SK-N-DZ (cell line): Measurements from ENCODE around the gene INCA1.

ENCODE experiments used
- DNase-seq: peaks from one replicate; pipeline ENCODE4 v3.0.0-alpha.2; 2015; ENCODE audit warnings: low spot score

Gene INCA1

DNA sequence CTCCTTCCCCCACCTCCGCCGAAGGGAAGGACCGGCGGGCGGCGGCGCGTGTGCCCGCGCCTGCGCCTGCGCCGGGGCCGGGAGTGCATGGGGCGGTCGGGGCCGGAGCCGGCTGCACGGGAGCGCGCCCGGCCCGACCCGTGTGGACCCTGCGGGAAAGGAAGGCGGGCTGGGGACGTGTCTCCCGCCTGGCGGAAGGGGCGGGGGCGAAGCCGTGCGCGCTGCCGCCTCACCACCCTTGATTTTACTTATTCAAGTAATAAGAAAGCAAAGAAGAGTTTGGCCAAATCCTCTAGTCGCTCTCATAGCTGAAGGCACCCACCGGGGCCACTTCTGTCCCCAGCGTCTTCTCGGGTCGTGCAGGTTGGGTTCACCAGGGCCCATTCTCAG lies 48.4 kb downstream of the INCA1 start:
- peak; percentile 89 for DNase-seq

- peak; percentile 93 for DNase-seq
Measured at GRCh38 chr17:4948166-4948930, 49.0 kb downstream of the INCA1 start, which contains the start of gene PFN1. Gene PFN1 (minus strand): TSS chr17:4948530. CDS start chr17:4948394, 136 bp downstream.

DNA sequence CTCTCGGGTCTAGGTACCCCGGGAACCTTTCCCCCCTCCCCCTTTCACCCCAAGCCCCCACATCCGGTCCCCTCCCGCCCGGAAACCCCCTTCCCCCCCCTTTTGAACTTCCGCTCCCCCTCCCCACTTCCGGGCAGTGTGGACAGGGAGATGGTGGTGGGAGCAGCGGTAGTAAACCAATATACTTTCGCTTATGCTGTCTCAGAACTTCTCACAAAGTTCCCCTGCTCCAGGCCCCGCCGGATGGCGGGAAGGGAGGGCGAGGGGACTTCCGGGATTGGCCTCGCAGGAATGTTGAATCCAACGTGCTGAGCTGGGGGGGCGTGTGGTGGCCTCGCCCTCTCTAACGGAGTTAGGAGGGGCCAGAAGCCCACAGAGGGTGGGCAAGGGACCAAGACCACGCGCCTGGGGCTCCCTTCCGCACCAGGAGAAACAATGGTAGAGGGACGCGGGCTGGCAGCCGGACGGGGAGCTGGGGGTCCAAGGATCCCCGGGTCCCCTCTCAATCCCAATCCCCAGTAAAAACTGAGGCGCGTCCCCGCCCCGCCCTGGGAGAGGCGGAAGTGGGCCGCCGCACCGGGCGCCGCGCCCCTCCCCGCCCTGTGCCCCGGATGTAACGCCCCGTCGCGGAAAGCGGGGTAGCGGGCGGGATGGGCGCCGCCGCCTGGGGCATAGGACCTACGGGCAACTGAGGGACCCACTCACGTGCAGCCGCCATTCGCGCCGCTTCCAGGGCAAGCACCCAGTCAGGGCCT lies 49.7 kb downstream of the INCA1 start:
- peak; percentile 64 for DNase-seq

GRCh38 chr17:4947010-4947410 lies 50.3 kb downstream of the INCA1 start:
- DNase-seq = no peak

DNA sequence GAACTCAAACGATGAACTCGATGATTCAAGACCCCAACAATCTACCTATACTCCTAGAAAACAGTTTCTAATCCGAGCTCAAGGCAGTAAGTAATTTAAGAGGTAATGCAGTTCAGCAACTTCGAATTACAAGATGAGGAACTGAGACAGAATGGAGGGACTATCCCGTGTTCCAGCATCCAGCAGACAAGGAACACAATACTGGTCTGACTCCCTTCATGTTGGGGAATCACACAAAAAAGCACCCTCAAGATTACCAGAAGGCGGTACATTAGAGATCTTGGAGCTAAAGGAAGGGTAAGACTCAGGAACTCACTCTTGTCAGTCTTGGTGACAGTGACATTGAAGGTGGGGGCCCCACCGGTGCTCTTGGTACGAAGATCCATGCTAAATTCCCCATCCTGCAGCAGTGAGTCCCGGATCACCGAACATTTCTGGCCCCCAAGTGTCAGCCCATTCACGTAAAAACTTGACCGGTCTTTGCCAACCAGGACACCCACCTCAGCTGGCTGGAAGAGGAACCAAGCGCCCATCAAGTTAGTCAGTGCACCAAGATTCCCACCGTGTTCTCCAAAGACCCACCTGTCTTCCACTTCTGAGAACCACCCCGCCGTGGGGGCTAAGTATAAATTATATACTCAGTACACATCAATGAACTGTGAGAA lies 50.9 kb downstream of the INCA1 start:
- no peak for DNase-seq

GRCh38 chr17:4945944-4946280 lies 51.4 kb downstream of the INCA1 start:
- no peak for DNase-seq

GRCh38 chr17:4945176-4945943 lies 52.0 kb downstream of the INCA1 start:
- no peak for DNase-seq

DNA sequence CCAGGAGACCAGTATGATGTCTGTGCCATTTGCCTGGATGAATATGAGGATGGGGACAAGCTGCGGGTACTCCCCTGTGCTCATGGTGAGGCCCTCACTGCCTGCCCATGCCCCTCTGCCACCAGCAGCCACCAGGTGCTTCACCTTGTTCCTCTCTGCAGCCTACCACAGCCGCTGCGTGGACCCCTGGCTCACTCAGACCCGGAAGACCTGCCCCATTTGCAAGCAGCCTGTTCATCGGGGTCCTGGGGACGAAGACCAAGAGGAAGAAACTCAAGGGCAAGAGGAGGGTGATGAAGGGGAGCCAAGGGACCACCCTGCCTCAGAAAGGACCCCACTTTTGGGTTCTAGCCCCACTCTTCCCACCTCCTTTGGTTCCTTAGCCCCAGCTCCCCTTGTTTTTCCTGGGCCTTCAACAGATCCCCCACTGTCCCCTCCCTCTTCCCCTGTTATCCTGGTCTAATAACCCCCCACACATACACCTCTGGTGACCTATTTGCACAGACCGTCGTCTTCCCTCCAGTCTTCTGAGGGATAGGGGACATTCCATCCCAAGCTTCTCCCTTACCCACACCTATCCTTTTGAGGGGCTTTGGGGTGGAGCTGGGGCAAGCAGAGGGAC lies 52.7 kb downstream of the INCA1 start:
- no peak for DNase-seq

DNA sequence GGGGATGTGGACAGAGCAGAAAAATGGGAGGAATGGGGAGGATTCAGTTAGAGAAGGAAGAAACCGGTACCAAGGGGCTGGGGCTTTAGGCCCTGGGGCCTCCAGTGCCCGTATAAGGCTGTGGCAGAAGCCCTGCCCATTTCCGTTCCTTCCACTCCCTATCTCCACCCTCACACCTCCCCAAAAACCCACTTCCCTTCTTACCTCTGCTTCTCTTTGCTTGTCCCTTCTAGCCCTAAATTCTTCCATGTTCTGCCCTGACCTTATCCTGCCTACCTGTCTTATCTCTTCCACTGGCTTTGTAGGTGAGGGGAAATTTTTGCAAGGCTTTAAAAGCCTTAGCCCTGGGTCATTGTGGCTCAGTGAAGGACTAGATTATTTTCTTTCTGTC lies 53.2 kb downstream of the INCA1 start:
- DNase-seq = no peak

- DNase-seq = no peak
Measured at GRCh38 chr17:4942760-4943508, 54.4 kb downstream of the INCA1 start.

DNA sequence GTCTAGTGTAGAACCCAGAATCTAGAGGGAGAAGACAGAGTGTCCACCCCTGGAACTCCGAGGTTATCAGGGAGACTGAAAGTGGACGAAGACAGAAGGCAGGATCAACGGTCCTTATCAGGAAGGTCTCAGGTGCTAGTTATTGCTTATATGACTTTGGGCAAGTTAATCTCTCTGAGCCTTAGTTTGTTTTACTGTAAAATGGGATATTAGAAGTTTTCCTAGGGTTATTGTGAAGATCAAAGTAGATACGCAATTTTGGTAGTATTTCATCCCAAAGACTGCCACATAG lies 56.1 kb downstream of the INCA1 start:
- no peak for DNase-seq

GRCh38 chr17:4940555-4941318 lies 56.6 kb downstream of the INCA1 start:
- DNase-seq = no peak

DNA sequence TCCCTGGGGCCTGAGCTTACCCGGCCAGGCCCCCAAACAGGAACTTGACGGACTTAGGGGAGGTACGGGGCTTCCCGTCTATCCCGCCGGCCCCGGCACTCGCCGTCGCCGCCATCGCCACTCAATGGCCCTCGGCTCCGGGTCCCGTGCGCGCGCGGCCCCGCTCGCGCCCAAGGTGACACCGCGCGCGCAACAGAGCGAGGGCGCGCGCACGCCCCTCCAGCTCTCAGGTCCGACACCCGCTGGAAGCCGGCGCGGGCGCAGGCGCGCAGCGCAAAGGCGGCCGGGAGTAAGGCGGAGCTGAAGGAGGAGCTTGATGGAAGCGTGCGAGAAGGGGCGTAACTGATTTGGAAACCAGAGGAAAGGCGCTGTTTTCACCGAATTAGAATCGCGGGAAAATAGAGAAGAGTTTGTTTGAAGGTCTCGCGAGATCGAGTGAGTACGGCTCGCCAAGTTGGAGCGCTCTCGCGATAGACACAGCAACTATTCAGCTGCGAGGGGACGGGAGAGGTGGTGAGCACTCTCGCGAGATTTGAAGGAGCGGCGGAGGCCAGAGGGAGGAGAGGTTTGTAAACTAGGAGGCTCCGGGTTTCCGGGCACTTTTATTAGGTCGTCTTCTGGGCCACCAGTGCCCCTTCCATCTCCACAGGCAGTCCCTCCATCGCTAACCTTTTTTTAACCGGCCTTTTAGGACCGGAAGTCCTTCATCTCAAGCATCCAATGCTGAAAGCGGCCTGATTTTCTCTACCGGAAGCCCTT lies 57.3 kb downstream of the INCA1 start, which contains the start of the genes RNF167 and SLC25A11:
TSS of gene RNF167 (plus strand) at position 473 of the 759 bp plus-strand sequence. CDS start 642 bp downstream, outside the sequence.
TSS of gene SLC25A11 (minus strand) at position 251 of the 759 bp plus-strand sequence. CDS start at position 115, 136 bp downstream.
- DNase-seq = peak; percentile 100

GRCh38 chr17:4939546-4939795 lies 57.9 kb downstream of the INCA1 start:
- no peak for DNase-seq

- no peak for DNase-seq
Measured at GRCh38 chr17:4938688-4939545, 58.4 kb downstream of the INCA1 start.
